IMR-90 (cell line): Measurements from ENCODE around the gene PRELID2. TPM values are rescaled to one million over a fixed set of nuclear protein-coding genes. Genes with fewer than 3 reads are reported as not detected.

Source experiments
- ATAC-seq: fragments of 200-7000 bp; cut with Tn5 transposase; 2 replicates; pipeline ENCODE4 v1.9.1; 2020; ENCODE audit warnings: low read depth, mild to moderate bottlenecking, moderate library complexity
- BruUV-seq: library from RNA; stranded (reverse); fragments of 400-500 nt; replicated peaks from 2 replicates; lab custom pipeline; 2021; lab: Mats Ljungman, UMichigan
- CTCF ChIA-PET: fragments of 300-600 bp; formaldehyde crosslinking; extraction: SDS; loops from one replicate; lab custom pipeline; 2021; ENCODE audit warnings: antibody characterized with exemption; lab: Yijun Ruan, JAX
- POLR2A ChIA-PET: fragments of 300-600 bp; sonication (Branson Sonifier 250); formaldehyde crosslinking; loops from one replicate; lab custom pipeline; 2022; ENCODE audit warnings: antibody characterized with exemption; ENCODE audit not compliant: unreplicated experiment; lab: Charles Lee
- DNase-seq: peaks from one replicate; pipeline ENCODE4 v3.0.0; 2013
- H2AFZ ChIP-seq: replicated peaks from 2 replicates; pipeline ENCODE3; 2013; ENCODE audit warnings: low read length, mild to moderate bottlenecking; ENCODE audit not compliant: poor library complexity
- H2AK5ac ChIP-seq: 2 replicates; pipeline ENCODE4 v1.6.1; 2013; ENCODE audit warnings: low read depth, low read length, inconsistent platforms
- H2AK9ac ChIP-seq: replicated peaks from 2 replicates; pipeline ENCODE3; 2013; ENCODE audit warnings: mild to moderate bottlenecking, low read depth, low read length, moderate library complexity; ENCODE audit not compliant: poor library complexity
- H2BK120ac ChIP-seq: 2 replicates; pipeline ENCODE4 v1.6.1; 2013; ENCODE audit warnings: low read depth, low read length, inconsistent platforms
- H2BK15ac ChIP-seq: 3 replicates; pipeline ENCODE4 v1.6.1; 2013; ENCODE audit warnings: low read depth, low read length, inconsistent platforms
- H2BK20ac ChIP-seq: 2 replicates; pipeline ENCODE4 v1.6.1; 2013; ENCODE audit warnings: low read depth, mild to moderate bottlenecking, inconsistent platforms, low read length, moderate library complexity
- H2BK5ac ChIP-seq: 2 replicates; pipeline ENCODE4 v1.6.1; 2013; ENCODE audit warnings: mild to moderate bottlenecking, low read depth, low read length, inconsistent platforms; ENCODE audit not compliant: poor library complexity, severe bottlenecking
- H3K14ac ChIP-seq: replicated peaks from 2 replicates; pipeline ENCODE4 v1.6.1; 2013; ENCODE audit warnings: low read depth, low read length, inconsistent platforms
- H3K18ac ChIP-seq: 2 replicates; pipeline ENCODE4 v1.6.1; 2013; ENCODE audit warnings: low read depth, low read length, control low read depth
- H3K23ac ChIP-seq: 2 replicates; pipeline ENCODE4 v1.6.1; 2013; ENCODE audit warnings: low read depth, low read length, inconsistent platforms
- H3K27ac ChIP-seq: 2 replicates; pipeline ENCODE4 v1.5.1; 2013; ENCODE audit warnings: mild to moderate bottlenecking, control low read depth, low read length; ENCODE audit not compliant: insufficient read depth
- H3K27me3 ChIP-seq: 2 replicates; pipeline ENCODE4 v1.6.1; 2013; ENCODE audit warnings: low read length; ENCODE audit not compliant: control insufficient read depth, insufficient read depth
- H3K36me3 ChIP-seq: 2 replicates; pipeline ENCODE4 v1.6.1; 2013; ENCODE audit warnings: low read length, mixed read lengths; ENCODE audit not compliant: control insufficient read depth, insufficient read depth
- H3K4ac ChIP-seq: 2 replicates; pipeline ENCODE4 v1.6.1; 2013; ENCODE audit warnings: low read depth, low read length, inconsistent platforms
- H3K4me1 ChIP-seq: 2 replicates; pipeline ENCODE4 v1.6.1; 2013; ENCODE audit warnings: low read length, mixed read lengths; ENCODE audit not compliant: control insufficient read depth, insufficient read depth
- H3K4me2 ChIP-seq: 2 replicates; pipeline ENCODE4 v1.6.1; 2013; ENCODE audit warnings: low read depth, mild to moderate bottlenecking, control low read depth, low read length, moderate library complexity
- H3K4me3 ChIP-seq: 2 replicates; pipeline ENCODE4 v1.5.1; 2013; ENCODE audit warnings: low read depth, mild to moderate bottlenecking, control low read depth, low read length, moderate library complexity; ENCODE audit not compliant: insufficient read depth
- H3K56ac ChIP-seq: 2 replicates; pipeline ENCODE4 v1.6.1; 2013; ENCODE audit warnings: low read length, inconsistent platforms; ENCODE audit not compliant: insufficient read depth; ENCODE audit errors: extremely low read depth
- H3K79me1 ChIP-seq, 2 experiments: 2 replicates each; pipeline ENCODE4 v1.6.1; 2013; ENCODE audit warnings: low read length in 2 of 2, inconsistent platforms in 1 of 2, low read depth in 1 of 2
- H3K9ac ChIP-seq: 2 replicates; pipeline ENCODE4 v1.6.1; 2013; ENCODE audit warnings: low read depth, low read length, control low read depth
- H3K9me1 ChIP-seq: 2 replicates; pipeline ENCODE4 v1.6.1; 2013; ENCODE audit warnings: low read length, inconsistent platforms; ENCODE audit not compliant: insufficient read depth
- H3K9me3 ChIP-seq: 2 replicates; pipeline ENCODE4 v1.6.1; 2013; ENCODE audit warnings: low read length; ENCODE audit not compliant: control insufficient read depth, insufficient read depth
- H4K20me1 ChIP-seq: 2 replicates; pipeline ENCODE4 v1.6.1; 2013; ENCODE audit warnings: low read length, inconsistent platforms; ENCODE audit not compliant: insufficient read depth
- H4K5ac ChIP-seq: 2 replicates; pipeline ENCODE4 v1.6.1; 2013; ENCODE audit warnings: mild to moderate bottlenecking, low read depth, low read length, control low read depth
- H4K8ac ChIP-seq, 2 experiments: 2 replicates each; pipeline ENCODE4 v1.6.1; 2013; ENCODE audit warnings: low read depth in 2 of 2, low read length in 2 of 2, control low read depth in 1 of 2, inconsistent platforms in 1 of 2
- H4K91ac ChIP-seq: 2 replicates; pipeline ENCODE4 v1.6.1; 2013; ENCODE audit warnings: low read depth, low read length, inconsistent platforms; ENCODE audit not compliant: insufficient read depth
- BHLHE40 ChIP-seq: fragments of 150-350 bp; IDR thresholded peaks from 2 replicates; pipeline ENCODE4 v1.6.1; 2016; ENCODE audit warnings: mild to moderate bottlenecking, low read depth, low read length
- CEBPB ChIP-seq: IDR thresholded peaks from 2 replicates; pipeline ENCODE4 v1.6.1; 2012; ENCODE audit warnings: low read depth, low read length, improper control_type of control experiment
- CHD1 ChIP-seq: IDR thresholded peaks from 2 replicates; pipeline ENCODE4 v1.6.1; 2012; ENCODE audit warnings: low read depth, low read length, improper control_type of control experiment
- CTCF ChIP-seq: conservative IDR thresholded peaks from 2 replicates; pipeline ENCODE4 v1.5.1; 2012; ENCODE audit warnings: mild to moderate bottlenecking, low read depth, low read length, improper control_type of control experiment
- FOS ChIP-seq: fragments of 150-350 bp; IDR thresholded peaks from 2 replicates; pipeline ENCODE4 v1.6.1; 2016; ENCODE audit warnings: low read depth, low read length
- MXI1 ChIP-seq: IDR thresholded peaks from 2 replicates; pipeline ENCODE4 v1.6.1; 2012; ENCODE audit warnings: low read depth, mild to moderate bottlenecking, low read length, moderate library complexity, borderline replicate concordance
- RAD21 ChIP-seq: IDR thresholded peaks from 2 replicates; pipeline ENCODE4 v1.6.1; 2012; ENCODE audit warnings: low read length, improper control_type of control experiment
- RCOR1 ChIP-seq: IDR thresholded peaks from 2 replicates; pipeline ENCODE4 v1.6.1; 2012; ENCODE audit warnings: mild to moderate bottlenecking, low read length, improper control_type of control experiment; ENCODE audit not compliant: insufficient replicate concordance
- RFX5 ChIP-seq: IDR thresholded peaks from 2 replicates; pipeline ENCODE4 v1.8.0; 2012; ENCODE audit warnings: low read depth, mild to moderate bottlenecking, low read length, moderate library complexity
- SMC3 ChIP-seq: fragments of 150-350 bp; IDR thresholded peaks from 2 replicates; pipeline ENCODE4 v1.6.1; 2016; ENCODE audit warnings: low read depth, mild to moderate bottlenecking, antibody characterized with exemption, low read length, moderate library complexity
- USF2 ChIP-seq: fragments of 150-350 bp; IDR thresholded peaks from 2 replicates; pipeline ENCODE4 v1.6.1; 2017; ENCODE audit warnings: mild to moderate bottlenecking, antibody characterized with exemption, low read length, low read depth
- WGBS, 2 experiments: methylation state at CpG; one replicate each; pipeline versions ENCODE4 v1.1.5 to v1.1.7; 2013; ENCODE audit warnings: missing lambda C conversion rate in 2 of 2; ENCODE audit not compliant: insufficient read length in 1 of 2; ENCODE audit errors: extremely low coverage in 2 of 2; 5-methylcytosine and 5-hydroxymethylcytosine counted together
- dilution Hi-C: fragments of 300-500 bp; cut with HindIII; formaldehyde crosslinking; loops from one replicate; pipeline ENCODE4 v1.14.3; 2018; ENCODE audit warnings: low sequenced_read_pairs; ENCODE audit not compliant: unreplicated experiment
- in situ Hi-C: fragments of 300-500 bp; cut with MboI; formaldehyde crosslinking; loops from 3 replicates; pipeline ENCODE4 v1.14.3; 2019; ENCODE audit warnings: low sequenced_read_pairs, inconsistent platforms, mixed read lengths
- intact Hi-C: fragments of 100-400 bp; cut with micrococcal nuclease; formaldehyde crosslinking; loops from 2 replicates; pipeline ENCODE4 v1.10.0; 2022
- polyA plus RNA-seq, 3 experiments: library from polyadenylated mRNA; depleted of rRNA; stranded (reverse); fragments of >200 nt; gene quantifications; 2 replicates each; pipeline ENCODE4 v1.2.3, GENCODE V29; 2012; ENCODE audit warnings: low replicate concordance in 1 of 3
- total RNA-seq: library from RNA; depleted of rRNA; stranded (reverse); fragments of >200 nt; gene quantifications from 2 replicates; pipeline ENCODE4 v1.2.3, GENCODE V29; 2012
- TF ChIP-seq, protein P1 (sequence below): fragments of 150-350 bp; IDR thresholded peaks from 2 replicates; pipeline ENCODE4 v1.6.1; 2016; ENCODE audit warnings: low read depth, mild to moderate bottlenecking, low read length, moderate library complexity, borderline replicate concordance

PRELID2 gene
- total and polyA plus RNA-seq, 2 of the 4 experiments (the other 2 are of a cell fraction): 4.9 to 8.6 TPM

DNA sequence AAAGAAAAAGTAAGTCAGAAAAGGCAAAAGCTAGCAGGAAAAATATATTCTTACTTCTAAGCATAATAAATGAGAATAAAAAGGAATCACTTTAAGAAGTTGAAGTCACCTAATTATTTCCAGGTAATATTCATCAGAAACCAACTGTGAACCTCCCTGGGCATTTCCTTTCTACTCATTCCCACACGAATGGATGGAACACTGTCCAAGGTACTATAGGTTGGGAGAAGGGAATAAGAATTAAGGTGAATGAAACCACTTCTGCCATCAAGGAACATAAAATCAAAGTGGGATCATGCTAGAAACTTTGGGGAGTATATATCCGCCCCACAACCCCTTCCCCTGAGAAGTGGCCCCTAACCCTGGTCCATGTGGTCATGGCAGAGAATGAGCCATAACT, 41.6 kb downstream of the PRELID2 start:
- Histone ChIP-seq H4K8ac (no peak overlapping the region), H3K4me1 (no peaks in the 10 kb centered on the region), H3K14ac (no peak overlapping the region), H3K27me3 (no peaks in the 10 kb centered on the region), H3K18ac (no peak overlapping the region), H3K27ac (no peak overlapping the region), H4K20me1 (no peaks in the 10 kb centered on the region), H2BK15ac (no peak overlapping the region), H4K91ac (no peak overlapping the region), H3K36me3 (no peaks in the 10 kb centered on the region), H4K5ac (no peak overlapping the region), H2BK5ac (no peak overlapping the region), H3K4me2 (no peak overlapping the region), H3K9ac (no peak overlapping the region), H3K4ac (no peak overlapping the region), H2AK5ac (no peak overlapping the region), H3K9me3 (no peaks in the 10 kb centered on the region), H2BK120ac (no peak overlapping the region), H3K9me1 (no peaks in the 10 kb centered on the region), H3K56ac (no peak overlapping the region), H3K23ac (no peak overlapping the region), H2BK20ac (no peak overlapping the region), H3K4me3 (no peak overlapping the region), H2AK9ac (no peak overlapping the region), H2AFZ (no peak overlapping the region), H3K79me1 (0 out of 4 replicates have a peak, but pooled peaks cover 0 to 2% of the 10 kb centered on the region in 2 experiments)
- ATAC-seq (no peak), DNase-seq (no peak)
- in situ Hi-C loops (no loop called here), dilution Hi-C loops (no loop called here), intact Hi-C loops (no loop called here)
- BruUV-seq: no TSS peak
- ChIA-PET POLR2A (no interaction called here), CTCF (no interaction called here)
- WGBS, 2 experiments: no CpG with 5 or more reads among the region's 2 CpGs
- TF ChIP-seq MXI1 (no peak), RFX5 (no peak), SMC3 (no peak), USF2 (no peak), FOS (no peak), RCOR1 (no peak), BHLHE40 (no peak), RAD21 (no peak), CHD1 (no peak), CTCF (no peak), CEBPB (no peak)
- TF ChIP-seq, protein P1, sequence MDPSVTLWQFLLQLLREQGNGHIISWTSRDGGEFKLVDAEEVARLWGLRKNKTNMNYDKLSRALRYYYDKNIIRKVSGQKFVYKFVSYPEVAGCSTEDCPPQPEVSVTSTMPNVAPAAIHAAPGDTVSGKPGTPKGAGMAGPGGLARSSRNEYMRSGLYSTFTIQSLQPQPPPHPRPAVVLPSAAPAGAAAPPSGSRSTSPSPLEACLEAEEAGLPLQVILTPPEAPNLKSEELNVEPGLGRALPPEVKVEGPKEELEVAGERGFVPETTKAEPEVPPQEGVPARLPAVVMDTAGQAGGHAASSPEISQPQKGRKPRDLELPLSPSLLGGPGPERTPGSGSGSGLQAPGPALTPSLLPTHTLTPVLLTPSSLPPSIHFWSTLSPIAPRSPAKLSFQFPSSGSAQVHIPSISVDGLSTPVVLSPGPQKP: no peak
